Uterus (tissue), 4 donors: ENCODE measurements around the gene ITGAL. TPM values are rescaled to one million over a fixed set of nuclear protein-coding genes. Genes with fewer than 3 reads are reported as not detected.

Experiments
- DNase-seq, 2 donors: peaks; one replicate each; pipeline ENCODE4 v3.0.0-alpha.2; 2019 to 2020
- H3K27ac ChIP-seq, 2 donors: fragments of 200-600 bp; sonication (generic); 1 replicate in 1 of 2; 2 replicates in 1 of 2; pipeline ENCODE4 v1.5.1; 2016 to 2018
- H3K27me3 ChIP-seq, 2 donors: fragments of 200-600 bp; sonication (generic); one replicate each; pipeline ENCODE4 v1.5.1; 2018 to 2019; ENCODE audit warnings: control low read depth in 1 of 2
- H3K36me3 ChIP-seq, 2 donors: fragments of 200-600 bp; sonication (generic); one replicate each; pipeline ENCODE4 v1.5.1; 2019; ENCODE audit warnings: control low read depth in 1 of 2
- H3K4me1 ChIP-seq, 2 donors: fragments of 200-600 bp; sonication (generic); one replicate each; pipeline ENCODE4 v1.5.1; 2018 to 2019; ENCODE audit warnings: control low read depth in 1 of 2
- H3K4me3 ChIP-seq, 2 donors: fragments of 200-600 bp; sonication (generic); 1 replicate in 1 of 2; 2 replicates in 1 of 2; pipeline ENCODE4 v1.5.1; 2018 to 2019; ENCODE audit warnings: mild to moderate bottlenecking in 1 of 2
- H3K9me3 ChIP-seq, 2 donors: fragments of 200-600 bp; sonication (generic); one replicate each; pipeline ENCODE4 v1.5.1; 2019; ENCODE audit warnings: control low read depth in 1 of 2
- POLR2A ChIP-seq, 2 donors: fragments of 450-650 bp; IDR thresholded peaks; one replicate each; pipeline ENCODE4 v1.6.1; 2016; ENCODE audit warnings: antibody characterized with exemption in 2 of 2, mild to moderate bottlenecking in 1 of 2, moderate library complexity in 1 of 2
- intact Hi-C: fragments of 100-400 bp; cut with DNase I; formaldehyde crosslinking; loops from one replicate; pipeline ENCODE4 v1.15.1; 2023; ENCODE audit warnings: low total_unique reads
- total RNA-seq, 4 donors: library from RNA; depleted of rRNA in 3 of 4; stranded (reverse); fragments of >200 nt in 3 of 4; gene quantifications; one replicate each; pipeline versions ENCODE4 v1.1.0 to v1.2.4, GENCODE V29; 2014 to 2023
- TF ChIP-seq, protein P1 (sequence below), 4 experiments: fragments of 200-600 bp in 2 of 4; fragments of 450-650 bp in 2 of 4; sonication (generic) in 2 of 4; IDR thresholded peaks; one replicate each; pipeline ENCODE4 v1.5.1; 2016 to 2019; ENCODE audit warnings: antibody characterized with exemption in 4 of 4, mild to moderate bottlenecking in 2 of 4, moderate library complexity in 1 of 4
- donor health status: DM: yes; HTN: yes; CAD: no.

Gene ITGAL
- total RNA-seq, 4 donors from 2014 or later: 3.6 to 5.6 (median 4.7) TPM; not detected in 1

DNA sequence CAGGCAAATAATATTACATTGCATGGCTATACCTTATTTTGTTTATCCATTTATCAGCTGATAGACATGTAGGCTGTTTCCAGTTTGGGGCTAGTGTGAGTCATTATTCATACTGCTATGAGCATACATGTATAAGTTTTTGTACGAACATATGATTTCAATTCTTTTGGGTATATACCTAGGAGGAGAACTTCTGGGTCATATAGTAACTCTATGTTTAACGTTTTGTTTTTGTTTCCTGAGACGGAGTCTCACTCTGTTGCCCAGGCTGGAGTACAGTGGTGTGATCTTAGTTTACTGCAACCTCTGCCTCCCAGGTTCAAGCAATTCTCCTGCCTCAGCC, 2.4 kb upstream of the ITGAL start:
- no peak for DNase-seq
- no peak overlapping the region for H3K4me3 ChIP-seq
- peaks cover 0 to 6% of the 10 kb centered on the region in 2 donors for H3K27me3 ChIP-seq
- H3K27ac ChIP-seq: no peak overlapping the region
- no peaks in the 10 kb centered on the region for H3K9me3 ChIP-seq
- H3K36me3 ChIP-seq: no peaks in the 10 kb centered on the region
- intact Hi-C loops: no loop called here
- TF ChIP-seq, protein P1, sequence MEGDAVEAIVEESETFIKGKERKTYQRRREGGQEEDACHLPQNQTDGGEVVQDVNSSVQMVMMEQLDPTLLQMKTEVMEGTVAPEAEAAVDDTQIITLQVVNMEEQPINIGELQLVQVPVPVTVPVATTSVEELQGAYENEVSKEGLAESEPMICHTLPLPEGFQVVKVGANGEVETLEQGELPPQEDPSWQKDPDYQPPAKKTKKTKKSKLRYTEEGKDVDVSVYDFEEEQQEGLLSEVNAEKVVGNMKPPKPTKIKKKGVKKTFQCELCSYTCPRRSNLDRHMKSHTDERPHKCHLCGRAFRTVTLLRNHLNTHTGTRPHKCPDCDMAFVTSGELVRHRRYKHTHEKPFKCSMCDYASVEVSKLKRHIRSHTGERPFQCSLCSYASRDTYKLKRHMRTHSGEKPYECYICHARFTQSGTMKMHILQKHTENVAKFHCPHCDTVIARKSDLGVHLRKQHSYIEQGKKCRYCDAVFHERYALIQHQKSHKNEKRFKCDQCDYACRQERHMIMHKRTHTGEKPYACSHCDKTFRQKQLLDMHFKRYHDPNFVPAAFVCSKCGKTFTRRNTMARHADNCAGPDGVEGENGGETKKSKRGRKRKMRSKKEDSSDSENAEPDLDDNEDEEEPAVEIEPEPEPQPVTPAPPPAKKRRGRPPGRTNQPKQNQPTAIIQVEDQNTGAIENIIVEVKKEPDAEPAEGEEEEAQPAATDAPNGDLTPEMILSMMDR (IDR thresholded peaks at IDR 0.05): no peak
- no peak for TF ChIP-seq POLR2A (IDR thresholded peaks at IDR 0.05)
- no peaks in the 10 kb centered on the region for H3K4me1 ChIP-seq

DNA sequence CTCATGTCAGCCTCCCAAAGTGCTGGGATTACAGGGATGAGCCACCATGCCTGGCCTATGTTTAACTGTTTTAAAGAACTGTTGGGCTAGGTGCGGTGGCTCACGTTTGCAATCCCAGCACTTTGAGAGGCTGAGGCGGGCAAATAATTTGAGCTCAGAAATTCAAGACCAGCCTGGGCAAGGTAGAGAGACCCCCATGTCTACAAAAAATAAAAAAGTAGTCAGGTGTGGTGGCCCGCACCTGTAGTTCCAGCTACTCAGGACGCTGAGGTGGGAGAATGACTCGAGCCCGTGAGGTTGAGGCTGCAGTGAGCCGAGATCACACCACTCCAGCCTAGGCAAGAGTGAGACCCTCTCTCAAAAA, 1.9 kb upstream of the ITGAL start:
- H3K9me3 ChIP-seq: no peaks in the 10 kb centered on the region
- H3K4me1 ChIP-seq: no peaks in the 10 kb centered on the region
- H3K27ac ChIP-seq: no peak overlapping the region
- TF ChIP-seq POLR2A (IDR thresholded peaks at IDR 0.05): no peak
- TF ChIP-seq, protein P1 (IDR thresholded peaks at IDR 0.05): no peak
- no peaks in the 10 kb centered on the region for H3K36me3 ChIP-seq
- no peak for DNase-seq
- H3K27me3 ChIP-seq: peaks cover 0 to 6% of the 10 kb centered on the region in 2 donors
- no peak overlapping the region for H3K4me3 ChIP-seq
- intact Hi-C loops: no loop called here

DNA sequence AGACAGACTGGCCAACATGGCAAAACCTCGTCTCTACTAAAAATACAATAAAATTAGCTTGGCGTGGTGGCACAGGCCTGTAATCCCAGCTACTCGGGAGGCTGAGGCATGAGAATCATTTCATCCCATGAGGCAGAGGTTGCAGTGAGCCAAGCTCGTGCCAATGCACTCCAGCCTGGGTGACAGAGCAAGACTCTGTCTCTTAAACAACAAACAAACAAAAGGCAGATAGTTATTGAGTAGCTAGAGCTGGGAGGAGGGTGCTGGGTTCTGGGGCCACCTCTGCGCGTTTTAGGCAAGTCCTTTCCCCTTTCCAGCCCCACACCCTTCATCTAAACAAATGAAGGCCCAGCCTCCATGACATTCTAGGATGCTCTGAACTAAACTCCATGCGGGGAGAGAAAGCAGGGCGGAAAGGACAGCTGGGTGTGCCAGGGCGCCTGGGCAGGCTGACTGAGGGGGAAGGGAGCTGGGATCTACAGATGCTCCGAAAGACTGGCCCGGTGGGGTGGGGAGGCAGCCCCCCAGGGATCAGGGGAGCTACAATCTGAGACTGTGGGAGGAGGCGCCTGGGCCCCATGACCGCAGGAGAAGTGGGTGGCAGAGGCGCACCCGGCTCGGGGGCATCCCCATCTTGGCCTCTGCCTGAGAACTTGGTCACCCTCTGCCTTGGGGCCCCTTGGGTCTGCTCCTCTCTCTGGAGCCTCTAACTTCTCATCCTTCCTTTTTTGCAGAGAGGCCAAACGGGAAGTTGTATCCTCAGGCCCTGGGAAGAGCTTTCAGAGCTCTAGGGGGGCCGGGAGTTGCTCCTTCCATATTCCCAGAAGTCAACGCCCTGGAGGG, 910 bp downstream of the ITGAL start:
- no peak overlapping the region for H3K4me3 ChIP-seq
- peaks cover 0 to 6% of the 10 kb centered on the region in 2 donors for H3K27me3 ChIP-seq
- no peaks in the 10 kb centered on the region for H3K9me3 ChIP-seq
- H3K36me3 ChIP-seq: no peaks in the 10 kb centered on the region
- H3K4me1 ChIP-seq: no peaks in the 10 kb centered on the region
- intact Hi-C loops: no loop called here
- no peak overlapping the region for H3K27ac ChIP-seq
- no peak for DNase-seq
- TF ChIP-seq, protein P1 (IDR thresholded peaks at IDR 0.05): no peak
- TF ChIP-seq POLR2A (IDR thresholded peaks at IDR 0.05): no peak

DNA sequence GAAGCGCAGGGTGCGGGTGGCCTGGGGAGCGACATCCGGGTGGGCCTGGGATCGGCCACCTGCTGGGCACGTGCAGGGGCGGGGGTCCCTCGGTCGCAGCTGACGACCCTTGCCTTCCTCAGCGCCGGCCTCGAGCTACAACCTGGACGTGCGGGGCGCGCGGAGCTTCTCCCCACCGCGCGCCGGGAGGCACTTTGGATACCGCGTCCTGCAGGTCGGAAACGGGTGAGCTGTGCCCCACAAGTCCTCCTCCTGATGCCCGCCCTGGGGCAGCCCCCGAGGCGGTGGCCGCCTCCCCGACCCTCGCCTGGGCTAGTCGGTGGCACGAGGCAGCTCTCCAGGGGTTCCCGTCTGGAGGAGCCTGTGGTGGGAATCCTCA, 1.5 kb downstream of the ITGAL start:
- intact Hi-C loops: no loop called here
- no peak for DNase-seq
- no peaks in the 10 kb centered on the region for H3K9me3 ChIP-seq
- no peak overlapping the region for H3K27ac ChIP-seq
- peaks cover 0 to 6% of the 10 kb centered on the region in 2 donors for H3K27me3 ChIP-seq
- TF ChIP-seq, protein P1 (IDR thresholded peaks at IDR 0.05): no peak
- no peak for TF ChIP-seq POLR2A (IDR thresholded peaks at IDR 0.05)
- no peaks in the 10 kb centered on the region for H3K4me1 ChIP-seq
- no peak overlapping the region for H3K4me3 ChIP-seq
- no peaks in the 10 kb centered on the region for H3K36me3 ChIP-seq

DNA sequence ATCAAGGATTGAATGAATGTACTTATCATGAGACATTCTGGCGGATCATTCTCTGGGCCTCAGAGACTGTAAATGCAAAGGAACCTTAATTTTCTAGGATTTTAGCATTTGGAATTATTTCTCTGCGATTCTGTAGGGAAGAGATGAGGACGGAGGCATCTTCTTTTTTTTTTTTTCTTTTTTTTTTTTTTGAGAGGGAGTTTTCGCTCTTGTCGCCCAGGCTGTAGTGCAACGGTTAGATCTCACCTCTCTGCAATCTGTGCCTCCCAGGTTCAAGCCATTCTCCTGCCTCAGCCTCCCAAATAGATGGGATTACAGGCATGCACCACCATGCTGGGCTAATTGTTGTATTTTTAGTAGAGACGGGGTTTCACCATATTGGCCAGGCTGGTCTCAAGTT, 2.1 kb downstream of the ITGAL start:
- H3K27ac ChIP-seq: no peak overlapping the region
- no peak overlapping the region for H3K4me3 ChIP-seq
- TF ChIP-seq, protein P1 (IDR thresholded peaks at IDR 0.05): no peak
- TF ChIP-seq POLR2A (IDR thresholded peaks at IDR 0.05): no peak
- intact Hi-C loops: no loop called here
- H3K4me1 ChIP-seq: no peaks in the 10 kb centered on the region
- H3K36me3 ChIP-seq: no peaks in the 10 kb centered on the region
- H3K9me3 ChIP-seq: no peaks in the 10 kb centered on the region
- DNase-seq: no peak
- H3K27me3 ChIP-seq: peaks cover 0 to 6% of the 10 kb centered on the region in 2 donors
